HL-60 (cell line): ENCODE measurements around the gene IL15.

Experiments
- DNase-seq, 2 experiments: peaks; one replicate each; pipeline ENCODE4 v3.0.0-alpha.2; 2010 to 2020; ENCODE audit warnings: low read depth in 1 of 2, low spot score in 1 of 2
- H3K27ac ChIP-seq: fragments of 250-450 bp; sonication (Bioruptor Pico); replicated peaks from 2 replicates; pipeline ENCODE4 v1.5.1; 2020; ENCODE audit warnings: mild to moderate bottlenecking, moderate library complexity
- H3K27me3 ChIP-seq: fragments of 250-450 bp; sonication (Bioruptor Pico); 2 replicates; pipeline ENCODE4 v1.5.1; 2021; ENCODE audit warnings: mild to moderate bottlenecking, moderate library complexity; ENCODE audit not compliant: insufficient read depth, poor library complexity, severe bottlenecking
- H3K4me3 ChIP-seq: replicated peaks from 2 replicates; pipeline ENCODE4 v1.5.1; 2011; ENCODE audit warnings: mild to moderate bottlenecking, control low read depth, low read length; ENCODE audit not compliant: insufficient read depth
- CTCF ChIP-seq: IDR thresholded peaks from one replicate; pipeline ENCODE4 v1.5.1; 2011; ENCODE audit warnings: low read length, control low read depth, inconsistent platforms; ENCODE audit not compliant: insufficient read depth
- GABPA ChIP-seq: IDR thresholded peaks from 2 replicates; pipeline ENCODE4 v1.6.1; 2012; ENCODE audit warnings: low read depth
- POLR2AphosphoS5 ChIP-seq: IDR thresholded peaks from 2 replicates; pipeline ENCODE4 v1.6.1; 2012; ENCODE audit warnings: low read depth
- REST ChIP-seq: IDR thresholded peaks from 2 replicates; pipeline ENCODE4 v1.6.1; 2012; ENCODE audit warnings: low read depth; ENCODE audit not compliant: insufficient replicate concordance
- SPI1 ChIP-seq: IDR thresholded peaks from 2 replicates; pipeline ENCODE4 v1.6.1; 2012; ENCODE audit warnings: low read depth, mild to moderate bottlenecking, borderline replicate concordance

Gene IL15

GRCh38 chr4:141697116-141697515, 60.7 kb downstream of the IL15 start:
- Histone ChIP-seq H3K27ac (no peak overlapping the region), H3K27me3 (no peaks in the 10 kb centered on the region), H3K4me3 (no peak overlapping the region)
- DNase-seq, result no peak
- no peak for TF ChIP-seq GABPA
- TF ChIP-seq SPI1, result no peak
- TF ChIP-seq REST, result no peak
- no peak for TF ChIP-seq CTCF
- TF ChIP-seq POLR2AphosphoS5, result no peak

DNA sequence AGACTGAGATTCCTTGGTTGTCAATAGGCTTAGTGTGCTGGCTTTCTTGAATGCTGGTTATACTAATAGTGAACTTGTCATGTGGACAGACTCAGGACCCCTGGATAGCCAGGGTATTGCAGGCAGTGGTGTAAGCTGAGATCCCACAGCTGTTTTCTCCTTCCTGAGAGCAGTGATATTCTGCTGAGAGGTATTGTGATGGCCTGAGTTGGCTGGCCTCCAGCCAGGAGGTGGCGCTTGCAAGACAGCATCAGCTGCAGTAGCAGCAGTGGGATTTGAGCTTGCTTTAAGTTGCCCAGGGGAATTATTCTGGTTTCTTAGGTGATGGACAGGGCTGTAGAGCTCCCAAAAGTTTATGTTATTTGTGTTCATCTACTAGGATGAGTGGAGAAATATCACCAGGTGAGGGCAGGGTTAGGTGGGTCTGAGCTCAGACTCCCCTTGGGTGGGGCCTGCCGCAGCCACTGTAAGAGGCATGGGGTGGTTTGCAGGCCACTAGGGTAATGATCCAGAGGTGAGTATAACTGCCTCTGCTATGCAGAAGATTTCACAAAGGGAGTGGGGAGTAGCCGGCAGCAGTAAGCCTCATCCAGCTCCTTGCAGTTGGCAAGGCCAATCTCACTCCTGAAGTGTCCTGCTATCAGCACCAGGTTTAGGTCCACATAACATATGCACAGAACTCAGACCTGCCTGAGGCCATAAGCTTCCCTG, 66.2 kb downstream of the IL15 start:
- Histone ChIP-seq H3K27me3 (no peaks in the 10 kb centered on the region), H3K4me3 (no peak overlapping the region), H3K27ac (no peak overlapping the region)
- no peak for DNase-seq
- no peak for TF ChIP-seq CTCF
- TF ChIP-seq GABPA, result no peak
- no peak for TF ChIP-seq SPI1
- TF ChIP-seq REST, result no peak
- no peak for TF ChIP-seq POLR2AphosphoS5

GRCh38 chr4:141703497-141703896, 67.1 kb downstream of the IL15 start:
- TF ChIP-seq REST, result no peak
- no peak for TF ChIP-seq SPI1
- no peak for TF ChIP-seq CTCF
- no peak overlapping the region for H3K27ac ChIP-seq

More at GRCh38 chr4:141703497-141703896, 67.1 kb downstream of the IL15 start:
- Histone ChIP-seq H3K27me3 (no peaks in the 10 kb centered on the region), H3K4me3 (no peak overlapping the region)
- DNase-seq, result no peak
